ENCODE results near the gene MYH9.

DNA sequence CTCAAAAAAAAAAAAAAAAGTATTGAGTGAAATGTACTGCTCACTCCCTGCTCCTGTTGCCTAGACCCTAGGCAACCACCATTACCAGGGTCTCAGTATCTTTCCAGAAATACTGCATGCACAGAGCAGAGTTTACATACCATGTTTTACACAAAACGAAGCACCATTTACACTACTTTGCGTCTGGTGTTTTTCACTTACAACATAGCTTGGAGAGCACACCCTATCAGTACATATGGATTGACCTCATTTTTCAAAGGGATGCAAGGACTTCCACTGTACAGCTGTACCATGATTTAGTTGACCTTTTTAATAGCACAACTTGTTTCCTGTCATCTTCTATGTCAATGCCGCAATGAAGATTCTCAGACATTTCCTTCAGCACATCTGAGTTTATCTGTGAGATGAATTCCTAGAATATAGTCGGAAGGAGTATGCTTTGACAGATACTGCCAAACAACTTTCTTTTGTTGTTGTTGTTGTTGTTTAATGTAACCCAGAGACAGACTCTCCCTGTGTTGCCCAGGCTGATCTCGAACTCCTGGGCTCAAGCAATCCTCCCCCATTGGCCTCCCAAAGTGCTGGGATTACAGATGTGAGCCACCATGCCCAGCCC lies 6.1 kb downstream of the MYH9 start:
- TF ChIP-seq, protein P1, sequence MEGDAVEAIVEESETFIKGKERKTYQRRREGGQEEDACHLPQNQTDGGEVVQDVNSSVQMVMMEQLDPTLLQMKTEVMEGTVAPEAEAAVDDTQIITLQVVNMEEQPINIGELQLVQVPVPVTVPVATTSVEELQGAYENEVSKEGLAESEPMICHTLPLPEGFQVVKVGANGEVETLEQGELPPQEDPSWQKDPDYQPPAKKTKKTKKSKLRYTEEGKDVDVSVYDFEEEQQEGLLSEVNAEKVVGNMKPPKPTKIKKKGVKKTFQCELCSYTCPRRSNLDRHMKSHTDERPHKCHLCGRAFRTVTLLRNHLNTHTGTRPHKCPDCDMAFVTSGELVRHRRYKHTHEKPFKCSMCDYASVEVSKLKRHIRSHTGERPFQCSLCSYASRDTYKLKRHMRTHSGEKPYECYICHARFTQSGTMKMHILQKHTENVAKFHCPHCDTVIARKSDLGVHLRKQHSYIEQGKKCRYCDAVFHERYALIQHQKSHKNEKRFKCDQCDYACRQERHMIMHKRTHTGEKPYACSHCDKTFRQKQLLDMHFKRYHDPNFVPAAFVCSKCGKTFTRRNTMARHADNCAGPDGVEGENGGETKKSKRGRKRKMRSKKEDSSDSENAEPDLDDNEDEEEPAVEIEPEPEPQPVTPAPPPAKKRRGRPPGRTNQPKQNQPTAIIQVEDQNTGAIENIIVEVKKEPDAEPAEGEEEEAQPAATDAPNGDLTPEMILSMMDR (IDR thresholded peaks at IDR 0.05): no peak
- TF ChIP-seq POLR2A (IDR thresholded peaks at IDR 0.05): no peak

Data from heart left ventricle (tissue), 13 donors.